Adrenal gland (tissue), 12 donors: ENCODE data around the gene CLIC4. TPM values are rescaled to one million over a fixed set of nuclear protein-coding genes. Genes with fewer than 3 reads are reported as not detected.
A peak's percentile ranks its signal among the peaks of the same experiment; 100 is the strongest.

Experiments used
- DNase-seq, 7 donors: peaks; one replicate each; pipeline ENCODE4 v3.0.0-alpha.2; 2019 to 2020
- H3K27ac ChIP-seq, 5 donors: fragments of 200-600 bp; sonication (generic) in 4 of 5; 1 replicate in 3 of 5; 2 replicates in 2 of 5; pipeline versions ENCODE4 v1.5.1 to v1.8.0; 2016 to 2020; ENCODE audit warnings: mild to moderate bottlenecking in 1 of 5
- H3K27me3 ChIP-seq: fragments of 200-600 bp; 2 replicates; pipeline ENCODE4 v1.8.0; 2021
- H3K36me3 ChIP-seq, 2 donors: fragments of 200-600 bp; replicated peaks in 1 of 2; 1 replicate in 1 of 2; 2 replicates in 1 of 2; pipeline versions ENCODE4 v1.5.1 to v1.8.0; 2018 to 2022
- H3K4me1 ChIP-seq, 2 donors: fragments of 200-600 bp; replicated peaks in 1 of 2; 1 replicate in 1 of 2; 2 replicates in 1 of 2; pipeline versions ENCODE4 v1.5.1 to v1.8.0; 2018 to 2021
- H3K4me3 ChIP-seq, 4 donors: fragments of 200-600 bp; sonication (generic) in 3 of 4; one replicate each; pipeline ENCODE4 v1.5.1; 2016 to 2018
- H3K9me3 ChIP-seq, 3 donors: fragments of 200-600 bp; sonication (generic) in 1 of 3; replicated peaks in 1 of 3; 1 replicate in 2 of 3; 2 replicates in 1 of 3; pipeline versions ENCODE4 v1.5.1 to v1.8.0; 2016 to 2021
- POLR2A ChIP-seq, 2 donors: fragments of 450-650 bp; IDR thresholded peaks; one replicate each; pipeline ENCODE4 v1.6.1; 2017; ENCODE audit warnings: antibody characterized with exemption in 2 of 2, mild to moderate bottlenecking in 2 of 2, moderate library complexity in 1 of 2
- WGBS, 4 donors: extraction: QIAGEN DNeasy Blood & Tissue Kit in 2 of 4; methylation state at CpG; one replicate each; pipeline versions ENCODE4 v1.1.5 to v1.1.7; 2013 to 2017; 5-methylcytosine and 5-hydroxymethylcytosine counted together
- intact Hi-C, 2 donors: fragments of 100-400 bp; cut with DNase I; formaldehyde crosslinking; loops; one replicate each; pipeline versions ENCODE4 v1.14.1 to v1.15.0; 2022 to 2023
- polyA plus RNA-seq, 3 donors: library from polyadenylated mRNA; stranded (reverse); fragments of 200-250 nt in 2 of 3; fragments of 350-450 nt in 1 of 3; fragmentation: Illumina TruSeq in 1 of 3; extraction: RNeasy Lipid Tissue Mini Kit (QIAGEN cat#74804) in 1 of 3; gene quantifications; one replicate each; pipeline ENCODE4 v1.2.3, GENCODE V29; 2013 to 2014
- total RNA-seq, 9 donors: library from RNA; depleted of rRNA in 4 of 9; stranded (reverse); fragments of >200 nt in 4 of 9; fragments of 120-200 nt in 1 of 9; fragmentation: NEBNext Ultra II Directional in 1 of 9; extraction: Animal tissue kit (Norgen Biotek cat#: 25700) in 1 of 9; gene quantifications; one replicate each; pipeline versions ENCODE4 v1.1.0 to v1.2.4, GENCODE V29; 2013 to 2023
- TF ChIP-seq, protein P1 (sequence below), 6 experiments: fragments of 450-650 bp in 4 of 6; fragments of 200-600 bp in 2 of 6; sonication (generic) in 1 of 6; IDR thresholded peaks; 1 replicate in 5 of 6; 2 replicates in 1 of 6; pipeline versions ENCODE4 v1.5.1 to v1.8.0; 2016 to 2021; ENCODE audit warnings: antibody characterized with exemption in 6 of 6, mild to moderate bottlenecking in 2 of 6, moderate library complexity in 1 of 6
- donor health status: healthy with polysubstance abuse.
- donor health status: Bipolar disorder and iron deficiency.
- donor health status: DM: yes; HTN: yes; CAD: no.
- donor health status: DM: no; HTN: no; CAD: no.
- donor health status: DM: no; HTN: no; CAD: no.
- donor health status: DM: yes; HTN: yes; CAD: no.

The CLIC4 gene
- total and polyA plus RNA-seq, 12 donors: 26.8 to 166 (median 107) TPM

- H3K36me3 ChIP-seq: no peaks in the 10 kb centered on the region
- no peak for TF ChIP-seq POLR2A (IDR thresholded peaks at IDR 0.05)
- TF ChIP-seq, protein P1, sequence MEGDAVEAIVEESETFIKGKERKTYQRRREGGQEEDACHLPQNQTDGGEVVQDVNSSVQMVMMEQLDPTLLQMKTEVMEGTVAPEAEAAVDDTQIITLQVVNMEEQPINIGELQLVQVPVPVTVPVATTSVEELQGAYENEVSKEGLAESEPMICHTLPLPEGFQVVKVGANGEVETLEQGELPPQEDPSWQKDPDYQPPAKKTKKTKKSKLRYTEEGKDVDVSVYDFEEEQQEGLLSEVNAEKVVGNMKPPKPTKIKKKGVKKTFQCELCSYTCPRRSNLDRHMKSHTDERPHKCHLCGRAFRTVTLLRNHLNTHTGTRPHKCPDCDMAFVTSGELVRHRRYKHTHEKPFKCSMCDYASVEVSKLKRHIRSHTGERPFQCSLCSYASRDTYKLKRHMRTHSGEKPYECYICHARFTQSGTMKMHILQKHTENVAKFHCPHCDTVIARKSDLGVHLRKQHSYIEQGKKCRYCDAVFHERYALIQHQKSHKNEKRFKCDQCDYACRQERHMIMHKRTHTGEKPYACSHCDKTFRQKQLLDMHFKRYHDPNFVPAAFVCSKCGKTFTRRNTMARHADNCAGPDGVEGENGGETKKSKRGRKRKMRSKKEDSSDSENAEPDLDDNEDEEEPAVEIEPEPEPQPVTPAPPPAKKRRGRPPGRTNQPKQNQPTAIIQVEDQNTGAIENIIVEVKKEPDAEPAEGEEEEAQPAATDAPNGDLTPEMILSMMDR (IDR thresholded peaks at IDR 0.05): no peak
- peaks cover 8 to 22% of the 10 kb centered on the region in 2 donors for H3K4me1 ChIP-seq
These were observed 10.1 kb upstream of the CLIC4 start for GRCh38 chr1:24735156-24735508.

GRCh38 chr1:24735509-24736375 is 9.5 kb upstream of the CLIC4 start:
- 46 to 56% (median 55%) methylated on average over 16 of the region's 16 CpGs for WGBS, 4 donors
- peak overlapping the region in 3 of 5 donors; percentile 3 to 63 (median 49) for H3K27ac ChIP-seq

More at GRCh38 chr1:24735156-24735508, 10.1 kb upstream of the CLIC4 start:
- DNase-seq: no peak
- Histone ChIP-seq H3K27me3 (no peaks in the 10 kb centered on the region), H3K27ac (peak overlapping the region in 3 of 5 donors; percentile 3 to 63 (median 49)), H3K4me3 (no peak overlapping the region), H3K9me3 (no peaks in the 10 kb centered on the region)
- 76 to 84% (median 84%) methylated on average over 5 of the region's 5 CpGs for WGBS, 4 donors
- intact Hi-C loops: no loop called here

GRCh38 chr1:24737368-24738117 is 7.7 kb upstream of the CLIC4 start:
- intact Hi-C loops: no loop called here
- Histone ChIP-seq H3K4me1 (peaks cover 0 to 14% of the 10 kb centered on the region in 2 donors), H3K4me3 (no peak overlapping the region), H3K27me3 (no peaks in the 10 kb centered on the region), H3K9me3 (no peaks in the 10 kb centered on the region), H3K36me3 (no peaks in the 10 kb centered on the region), H3K27ac (no peak overlapping the region)
- DNase-seq: no peak
- WGBS, 4 donors: 79 to 87% (median 81%) methylated on average over 6 of the region's 6 CpGs
- no peak for TF ChIP-seq POLR2A (IDR thresholded peaks at IDR 0.05)
- TF ChIP-seq, protein P1 (IDR thresholded peaks at IDR 0.05): no peak

More at GRCh38 chr1:24735509-24736375, 9.5 kb upstream of the CLIC4 start:
- intact Hi-C loops: no loop called here
- no peak for TF ChIP-seq POLR2A (IDR thresholded peaks at IDR 0.05)
- TF ChIP-seq, protein P1 (IDR thresholded peaks at IDR 0.05): no peak
- Histone ChIP-seq H3K9me3 (no peaks in the 10 kb centered on the region), H3K4me1 (peaks cover 2 to 17% of the 10 kb centered on the region in 2 donors), H3K4me3 (no peak overlapping the region), H3K27me3 (no peaks in the 10 kb centered on the region), H3K36me3 (no peaks in the 10 kb centered on the region)
- peak in 4 of 7 donors; percentile 50 to 83 (median 56) for DNase-seq

- 95 to 98% (median 97%) methylated on average over 9 of the region's 9 CpGs for WGBS, 4 donors
- intact Hi-C loops: no loop called here
These were observed 6.0 kb upstream of the CLIC4 start for GRCh38 chr1:24739241-24739640.

More at GRCh38 chr1:24739241-24739640, 6.0 kb upstream of the CLIC4 start:
- Histone ChIP-seq H3K9me3 (no peaks in the 10 kb centered on the region), H3K36me3 (no peaks in the 10 kb centered on the region), H3K4me3 (no peak overlapping the region), H3K27ac (no peak overlapping the region), H3K27me3 (no peaks in the 10 kb centered on the region), H3K4me1 (peaks cover 0 to 23% of the 10 kb centered on the region in 2 donors)
- TF ChIP-seq POLR2A (IDR thresholded peaks at IDR 0.05): no peak
- TF ChIP-seq, protein P1 (IDR thresholded peaks at IDR 0.05): no peak
- DNase-seq: no peak
